ENCODE data around the gene ELAVL2.

- no peak for TF ChIP-seq CTCF (IDR thresholded peaks at IDR 0.05; ENCODE audit: low read length)
- no peak for TF ChIP-seq EZH2 (optimal IDR thresholded peaks at IDR 0.05; ENCODE audit: low read depth, low read length)
- no peak for TF ChIP-seq EZH2phosphoT487 (IDR thresholded peaks at IDR 0.05; ENCODE audit: low read length)
Observed at GRCh38 chr9:23659346-23660006, 166.6 kb downstream of the ELAVL2 start.
